ENCODE measurements around the gene SFXN5. TPM values are rescaled to one million over a fixed set of nuclear protein-coding genes. Genes with fewer than 3 reads are reported as not detected.

Gene SFXN5
- total RNA-seq, 1 donor from 2014 or later = 9.3 TPM

DNA sequence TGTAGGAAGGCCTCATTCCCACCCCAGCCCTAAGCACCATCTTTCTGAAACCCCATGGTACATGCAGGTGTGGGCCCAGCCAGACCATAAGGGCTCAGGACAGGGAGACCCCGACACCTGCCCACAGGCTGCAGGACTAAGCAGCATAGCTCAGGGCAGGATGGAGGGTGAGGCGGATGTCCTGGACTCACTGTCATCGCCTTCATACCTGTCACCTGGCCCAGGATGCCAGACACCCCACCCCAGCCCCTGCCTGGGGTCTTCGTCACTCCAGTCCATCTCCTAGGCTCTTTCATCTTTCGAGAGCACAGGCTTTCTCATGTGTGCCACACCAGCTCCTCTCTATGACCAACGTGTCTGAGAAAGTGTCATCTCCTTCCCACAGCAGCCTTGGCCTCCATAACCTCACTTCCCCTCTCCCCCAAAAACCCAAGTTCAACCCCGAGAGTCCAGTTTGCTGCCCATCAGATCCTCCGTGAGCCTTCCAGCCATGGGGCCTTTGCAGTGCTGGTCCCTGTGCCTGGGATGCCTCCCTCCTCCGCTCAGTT lies 82.7 kb downstream of the SFXN5 start:
- TF ChIP-seq, protein P1, sequence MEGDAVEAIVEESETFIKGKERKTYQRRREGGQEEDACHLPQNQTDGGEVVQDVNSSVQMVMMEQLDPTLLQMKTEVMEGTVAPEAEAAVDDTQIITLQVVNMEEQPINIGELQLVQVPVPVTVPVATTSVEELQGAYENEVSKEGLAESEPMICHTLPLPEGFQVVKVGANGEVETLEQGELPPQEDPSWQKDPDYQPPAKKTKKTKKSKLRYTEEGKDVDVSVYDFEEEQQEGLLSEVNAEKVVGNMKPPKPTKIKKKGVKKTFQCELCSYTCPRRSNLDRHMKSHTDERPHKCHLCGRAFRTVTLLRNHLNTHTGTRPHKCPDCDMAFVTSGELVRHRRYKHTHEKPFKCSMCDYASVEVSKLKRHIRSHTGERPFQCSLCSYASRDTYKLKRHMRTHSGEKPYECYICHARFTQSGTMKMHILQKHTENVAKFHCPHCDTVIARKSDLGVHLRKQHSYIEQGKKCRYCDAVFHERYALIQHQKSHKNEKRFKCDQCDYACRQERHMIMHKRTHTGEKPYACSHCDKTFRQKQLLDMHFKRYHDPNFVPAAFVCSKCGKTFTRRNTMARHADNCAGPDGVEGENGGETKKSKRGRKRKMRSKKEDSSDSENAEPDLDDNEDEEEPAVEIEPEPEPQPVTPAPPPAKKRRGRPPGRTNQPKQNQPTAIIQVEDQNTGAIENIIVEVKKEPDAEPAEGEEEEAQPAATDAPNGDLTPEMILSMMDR (IDR thresholded peaks at IDR 0.05) = no peak
- Histone ChIP-seq H3K4me1 (no peaks in the 10 kb centered on the region), H3K36me3 (peaks cover 4 to 9% of the 10 kb centered on the region in 2 donors), H3K27me3 (no peaks in the 10 kb centered on the region), H3K27ac (no peak overlapping the region), H3K9me3 (no peaks in the 10 kb centered on the region), H3K4me3 (no peak overlapping the region)
- no peak for DNase-seq (ENCODE audit: low spot score in 2 of 2)
- intact Hi-C loops (cut with DNase I) = no loop called here

DNA sequence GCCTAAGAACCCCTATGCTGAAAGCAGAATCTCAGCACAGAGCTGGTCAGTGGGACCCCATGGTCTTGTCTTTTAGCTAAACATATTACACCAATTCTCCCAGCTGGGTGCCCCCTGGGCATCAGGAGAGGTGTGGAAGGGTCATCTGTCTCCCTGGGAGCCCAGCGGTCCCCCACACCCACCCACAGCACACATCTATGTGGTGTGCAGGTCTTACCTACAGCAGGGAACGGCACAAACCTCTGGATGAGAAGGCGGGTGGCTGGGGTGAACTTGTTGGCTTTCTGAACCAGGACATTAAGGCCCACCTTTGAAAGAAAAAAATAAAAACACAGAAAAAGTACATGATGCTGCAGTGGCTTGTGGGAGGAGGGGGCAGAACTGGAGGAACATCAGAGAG lies 83.5 kb downstream of the SFXN5 start:
- H3K27ac ChIP-seq = no peak overlapping the region
- peaks cover 4 to 9% of the 10 kb centered on the region in 2 donors for H3K36me3 ChIP-seq
- H3K9me3 ChIP-seq = no peaks in the 10 kb centered on the region
- H3K27me3 ChIP-seq = no peaks in the 10 kb centered on the region
- no peak for DNase-seq (ENCODE audit: low spot score in 2 of 2)
- TF ChIP-seq, protein P1 (IDR thresholded peaks at IDR 0.05) = no peak
- no peak overlapping the region for H3K4me3 ChIP-seq
- intact Hi-C loops (cut with DNase I) = no loop called here
- no peaks in the 10 kb centered on the region for H3K4me1 ChIP-seq

DNA sequence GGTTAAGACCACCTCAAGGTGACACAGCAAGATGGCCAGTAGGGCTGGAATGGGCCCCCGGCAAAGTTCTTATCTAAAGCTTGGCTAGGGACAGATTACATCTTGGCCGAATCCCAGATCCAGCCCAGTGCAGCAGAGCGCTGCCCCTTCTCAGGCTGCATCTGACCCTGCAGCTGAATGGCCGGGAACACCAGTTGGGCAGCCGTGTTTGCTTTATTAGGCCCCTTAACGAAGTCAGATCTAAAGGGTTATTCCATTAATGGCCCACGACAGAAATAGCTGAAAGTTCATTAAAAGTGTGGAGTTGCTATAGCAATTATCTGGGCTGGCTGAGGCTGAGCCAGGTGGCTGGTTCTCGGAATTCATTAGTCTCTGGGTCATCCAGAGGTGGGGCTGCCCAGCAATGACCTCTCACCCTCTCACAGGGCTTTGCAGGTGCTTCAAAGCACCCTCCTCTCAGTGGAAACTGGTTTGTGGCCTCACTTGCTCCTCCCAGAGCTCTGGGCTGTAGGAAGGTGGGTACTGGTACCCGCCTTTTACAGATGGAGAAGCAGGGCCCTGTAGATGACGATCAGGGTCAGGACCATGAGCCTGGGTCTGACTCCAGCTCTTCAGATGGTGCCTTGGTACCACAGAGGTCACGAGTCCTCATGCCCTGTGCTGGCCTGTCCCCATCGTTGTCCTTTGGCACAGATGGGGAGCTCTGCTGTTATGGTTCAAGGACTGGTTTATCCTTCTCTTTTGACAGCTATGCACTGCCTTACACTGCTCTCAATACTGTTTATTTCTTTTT lies 85.4 kb downstream of the SFXN5 start:
- no peak overlapping the region for H3K27ac ChIP-seq
- no peak for DNase-seq (ENCODE audit: low spot score in 2 of 2)
- peaks cover 4 to 9% of the 10 kb centered on the region in 2 donors for H3K36me3 ChIP-seq
- intact Hi-C loops (cut with DNase I) = no loop called here
- H3K9me3 ChIP-seq = no peaks in the 10 kb centered on the region
- no peaks in the 10 kb centered on the region for H3K4me1 ChIP-seq
- H3K4me3 ChIP-seq = no peak overlapping the region
- TF ChIP-seq, protein P1 (IDR thresholded peaks at IDR 0.05) = no peak
- H3K27me3 ChIP-seq = no peaks in the 10 kb centered on the region

DNA sequence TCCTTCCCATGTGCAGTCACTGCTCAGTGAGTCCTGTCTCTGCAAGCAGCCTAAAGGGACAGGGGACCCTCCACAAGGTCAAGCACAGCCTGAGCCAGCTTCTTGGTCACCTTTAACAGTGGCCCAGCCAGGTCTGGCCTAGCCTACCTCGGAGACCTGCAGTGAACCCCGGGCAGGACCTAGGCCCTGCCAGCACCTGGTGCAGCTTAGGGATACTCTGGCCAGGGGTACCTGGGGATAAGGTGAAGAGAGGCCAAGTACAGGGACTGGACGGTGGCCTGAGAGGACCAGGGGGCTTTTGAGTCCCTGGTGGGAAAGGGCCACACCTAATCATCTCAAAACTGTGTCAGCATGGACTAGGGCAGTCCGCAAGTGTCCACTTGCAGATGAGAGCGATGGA lies 86.4 kb downstream of the SFXN5 start:
- Histone ChIP-seq H3K27me3 (no peaks in the 10 kb centered on the region), H3K9me3 (no peaks in the 10 kb centered on the region), H3K4me1 (no peaks in the 10 kb centered on the region), H3K27ac (no peak overlapping the region), H3K36me3 (peaks cover 4 to 9% of the 10 kb centered on the region in 2 donors), H3K4me3 (no peak overlapping the region)
- DNase-seq (ENCODE audit: low spot score in 2 of 2) = no peak
- intact Hi-C loops (cut with DNase I) = no loop called here
- TF ChIP-seq, protein P1 (IDR thresholded peaks at IDR 0.05) = no peak

DNA sequence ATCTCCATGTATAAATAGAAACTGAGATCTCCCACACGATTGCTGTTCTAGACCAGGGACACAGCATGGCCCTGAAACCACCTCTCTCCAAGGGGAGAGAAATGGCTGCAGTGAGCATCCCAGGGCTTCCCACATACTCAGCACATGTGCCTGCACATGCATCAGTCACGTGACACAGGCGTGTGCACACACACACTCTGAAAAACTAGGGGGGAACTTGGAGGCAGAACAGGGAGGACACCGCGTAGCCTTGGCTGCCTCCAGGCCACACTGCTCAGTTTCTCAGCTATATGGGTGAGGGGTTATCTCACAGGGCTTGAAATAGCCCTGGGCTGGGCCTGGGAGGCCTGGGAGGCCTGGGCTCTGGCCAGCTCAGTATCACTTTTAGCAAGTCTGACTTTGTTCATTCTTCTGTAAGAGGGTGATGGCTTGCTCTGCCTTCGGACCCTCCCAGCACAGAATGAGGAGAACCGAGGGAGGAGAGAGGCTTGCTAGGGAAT lies 87.3 kb downstream of the SFXN5 start:
- Histone ChIP-seq H3K36me3 (peaks cover 4 to 9% of the 10 kb centered on the region in 2 donors), H3K27ac (no peak overlapping the region), H3K4me3 (no peak overlapping the region), H3K9me3 (no peaks in the 10 kb centered on the region), H3K27me3 (no peaks in the 10 kb centered on the region), H3K4me1 (no peaks in the 10 kb centered on the region)
- intact Hi-C loops (cut with DNase I) = no loop called here
- TF ChIP-seq, protein P1 (IDR thresholded peaks at IDR 0.05) = no peak
- DNase-seq (ENCODE audit: low spot score in 2 of 2) = no peak
